GM21529 (cell line): ENCODE measurements around the gene PCDHGA4.
A peak's percentile ranks its signal among the peaks of the same experiment; 100 is the strongest.
"Not testable (repeated sequence)": the region's sequence is repeated elsewhere in the genome, so short reads cannot be mapped to it uniquely, and the experiment has no call there.

Source experiments
- ATAC-seq: cut with Tn5 transposase; IDR thresholded peaks from one replicate; pipeline ENCODE4 v1.9.1; 2021; ENCODE audit not compliant: unreplicated experiment

The PCDHGA4 gene

DNA sequence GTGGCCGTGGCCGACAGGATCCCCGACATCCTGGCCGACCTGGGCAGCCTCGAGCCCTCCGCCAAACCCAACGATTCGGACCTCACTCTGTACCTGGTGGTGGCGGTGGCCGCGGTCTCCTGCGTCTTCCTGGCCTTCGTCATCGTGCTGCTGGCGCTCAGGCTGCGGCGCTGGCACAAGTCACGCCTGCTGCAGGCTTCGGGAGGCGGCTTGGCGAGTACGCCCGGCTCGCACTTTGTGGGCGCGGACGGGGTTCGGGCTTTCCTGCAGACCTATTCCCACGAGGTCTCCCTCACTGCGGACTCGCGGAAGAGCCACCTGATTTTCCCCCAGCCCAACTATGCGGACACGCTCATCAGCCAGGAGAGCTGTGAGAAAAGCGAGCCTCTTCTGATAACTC is 8.8 kb upstream of the PCDHGA4 start:
- not testable (repeated sequence) for ATAC-seq

- ATAC-seq: peak; percentile 91
Observed at GRCh38 chr5:141349917-141350619, 4.8 kb upstream of the PCDHGA4 start, which contains the start of gene PCDHGB1. TSS of gene PCDHGB1 (plus strand) at chr5:141350099. CDS start at chr5:141350261, 162 bp downstream.

DNA sequence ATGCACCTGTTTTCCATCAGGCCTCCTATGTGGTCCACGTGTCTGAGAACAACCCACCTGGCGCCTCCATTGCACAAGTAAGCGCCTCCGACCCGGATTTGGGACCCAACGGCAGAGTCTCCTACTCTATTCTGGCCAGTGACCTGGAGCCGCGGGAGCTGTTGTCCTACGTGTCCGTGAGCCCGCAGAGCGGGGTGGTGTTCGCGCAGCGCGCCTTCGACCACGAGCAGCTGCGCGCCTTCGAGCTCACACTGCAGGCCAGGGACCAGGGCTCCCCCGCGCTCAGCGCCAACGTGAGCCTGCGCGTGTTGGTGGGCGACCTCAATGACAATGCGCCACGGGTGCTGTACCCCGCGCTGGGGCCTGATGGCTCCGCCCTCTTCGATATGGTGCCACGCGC is 3.2 kb upstream of the PCDHGA4 start:
- ATAC-seq: no peak

- ATAC-seq: no peak
Observed at GRCh38 chr5:141355641-141356040, 820 bp downstream of the PCDHGA4 start.

DNA sequence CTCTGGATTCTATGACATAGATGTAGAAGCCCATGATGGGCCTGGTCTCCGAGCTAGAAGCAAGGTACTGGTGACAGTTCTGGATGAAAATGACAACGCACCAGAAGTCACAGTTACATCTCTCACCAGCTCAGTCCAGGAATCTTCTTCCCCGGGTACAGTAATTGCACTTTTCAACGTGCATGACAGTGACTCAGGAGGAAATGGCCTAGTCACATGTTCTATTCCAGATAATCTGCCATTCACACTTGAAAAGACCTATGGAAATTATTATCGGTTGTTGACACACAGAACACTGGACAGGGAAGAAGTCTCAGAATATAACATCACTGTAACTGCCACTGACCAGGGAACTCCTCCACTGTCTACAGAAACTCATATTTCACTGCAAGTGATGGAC is 1.3 kb downstream of the PCDHGA4 start:
- ATAC-seq: no peak

DNA sequence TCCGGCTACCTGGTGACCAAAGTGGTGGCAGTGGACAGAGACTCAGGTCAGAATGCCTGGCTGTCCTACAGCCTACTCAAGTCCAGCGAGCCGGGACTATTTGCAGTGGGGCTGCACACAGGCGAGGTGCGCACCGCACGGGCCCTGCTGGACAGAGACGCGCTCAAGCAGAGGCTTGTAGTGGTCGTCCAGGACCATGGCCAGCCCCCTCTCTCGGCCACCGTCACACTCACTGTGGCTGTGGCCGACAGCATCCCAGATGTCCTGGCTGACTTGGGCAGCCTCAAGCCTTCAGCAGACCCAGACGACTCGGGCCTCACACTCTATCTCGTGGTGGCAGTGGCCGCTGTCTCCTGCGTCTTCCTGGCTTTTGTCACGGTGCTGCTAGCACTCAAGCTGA is 2.1 kb downstream of the PCDHGA4 start:
- no peak for ATAC-seq

DNA sequence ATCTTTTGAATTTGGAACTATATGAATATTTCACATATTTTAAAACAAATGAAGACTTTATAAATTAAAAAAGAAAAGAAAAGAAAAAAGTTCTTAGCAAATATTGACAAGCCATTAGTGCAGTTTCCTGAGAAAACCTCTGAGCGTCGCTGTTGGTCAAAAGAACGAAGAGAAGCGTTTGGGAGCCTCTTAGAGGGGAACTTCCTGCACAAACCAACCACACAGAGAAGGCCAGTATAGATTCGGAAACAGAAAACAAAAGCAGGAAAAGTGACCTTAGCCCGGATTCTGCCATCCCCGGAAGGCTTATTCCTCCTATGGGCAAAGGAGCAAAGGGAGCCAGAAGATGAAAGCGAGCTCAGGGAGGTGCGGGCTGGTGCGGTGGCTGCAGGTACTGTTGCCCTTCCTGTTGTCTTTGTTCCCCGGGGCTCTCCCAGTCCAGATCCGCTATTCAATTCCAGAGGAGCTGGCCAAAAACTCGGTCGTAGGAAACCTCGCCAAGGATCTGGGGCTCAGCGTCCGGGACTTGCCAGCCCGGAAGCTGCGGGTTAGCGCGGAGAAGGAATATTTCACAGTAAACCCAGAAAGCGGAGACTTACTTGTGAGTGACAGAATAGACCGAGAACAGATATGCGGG is 5.1 kb downstream of the PCDHGA4 start, which contains the start of gene PCDHGB2:
PCDHGB2 (plus strand) TSS at position 205 of the 637 bp plus-strand sequence; CDS start at position 347, 142 bp downstream.
- ATAC-seq: no peak

GRCh38 chr5:141360685-141361084 is 5.9 kb downstream of the PCDHGA4 start:
- ATAC-seq: no peak

GRCh38 chr5:141362719-141363118 is 7.9 kb downstream of the PCDHGA4 start:
- ATAC-seq: no peak

- no peak for ATAC-seq
Observed at GRCh38 chr5:141363952-141364660, 9.3 kb downstream of the PCDHGA4 start, which contains the start of gene PCDHGA5. TSS of gene PCDHGA5 (plus strand) at chr5:141364162. CDS start at chr5:141364331, 169 bp downstream.

DNA sequence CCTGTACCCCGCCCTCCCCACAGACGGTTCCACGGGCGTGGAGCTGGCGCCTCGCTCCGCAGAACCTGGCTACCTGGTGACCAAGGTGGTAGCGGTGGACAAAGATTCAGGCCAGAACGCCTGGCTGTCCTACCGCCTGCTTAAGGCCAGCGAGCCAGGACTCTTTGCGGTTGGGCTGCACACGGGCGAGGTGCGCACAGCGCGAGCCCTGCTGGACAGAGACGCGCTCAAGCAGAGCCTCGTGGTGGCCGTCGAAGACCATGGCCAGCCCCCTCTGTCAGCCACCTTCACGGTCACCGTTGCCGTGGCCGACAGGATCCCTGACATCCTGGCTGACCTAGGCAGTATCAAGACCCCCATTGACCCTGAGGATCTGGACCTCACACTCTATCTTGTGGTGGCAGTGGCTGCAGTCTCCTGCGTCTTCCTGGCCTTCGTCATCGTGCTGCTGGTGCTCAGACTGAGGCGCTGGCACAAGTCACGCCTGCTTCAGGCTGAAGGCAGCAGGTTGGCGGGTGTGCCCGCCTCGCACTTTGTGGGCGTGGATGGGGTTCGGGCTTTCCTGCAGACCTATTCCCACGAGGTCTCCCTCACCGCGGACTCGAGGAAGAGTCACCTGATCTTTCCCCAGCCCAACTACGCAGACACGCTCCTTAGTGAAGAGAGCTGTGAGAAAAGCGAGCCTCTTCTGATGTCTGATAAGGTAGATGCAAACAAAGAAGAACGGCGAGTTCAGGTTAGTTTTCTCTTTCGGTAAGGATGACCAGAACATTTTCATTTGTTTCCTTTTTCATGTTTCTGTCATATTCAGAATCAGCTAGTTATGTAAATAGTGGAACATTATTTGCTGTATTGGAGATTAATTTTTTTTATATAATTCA is 11.4 kb downstream of the PCDHGA4 start:
- ATAC-seq: no peak

DNA sequence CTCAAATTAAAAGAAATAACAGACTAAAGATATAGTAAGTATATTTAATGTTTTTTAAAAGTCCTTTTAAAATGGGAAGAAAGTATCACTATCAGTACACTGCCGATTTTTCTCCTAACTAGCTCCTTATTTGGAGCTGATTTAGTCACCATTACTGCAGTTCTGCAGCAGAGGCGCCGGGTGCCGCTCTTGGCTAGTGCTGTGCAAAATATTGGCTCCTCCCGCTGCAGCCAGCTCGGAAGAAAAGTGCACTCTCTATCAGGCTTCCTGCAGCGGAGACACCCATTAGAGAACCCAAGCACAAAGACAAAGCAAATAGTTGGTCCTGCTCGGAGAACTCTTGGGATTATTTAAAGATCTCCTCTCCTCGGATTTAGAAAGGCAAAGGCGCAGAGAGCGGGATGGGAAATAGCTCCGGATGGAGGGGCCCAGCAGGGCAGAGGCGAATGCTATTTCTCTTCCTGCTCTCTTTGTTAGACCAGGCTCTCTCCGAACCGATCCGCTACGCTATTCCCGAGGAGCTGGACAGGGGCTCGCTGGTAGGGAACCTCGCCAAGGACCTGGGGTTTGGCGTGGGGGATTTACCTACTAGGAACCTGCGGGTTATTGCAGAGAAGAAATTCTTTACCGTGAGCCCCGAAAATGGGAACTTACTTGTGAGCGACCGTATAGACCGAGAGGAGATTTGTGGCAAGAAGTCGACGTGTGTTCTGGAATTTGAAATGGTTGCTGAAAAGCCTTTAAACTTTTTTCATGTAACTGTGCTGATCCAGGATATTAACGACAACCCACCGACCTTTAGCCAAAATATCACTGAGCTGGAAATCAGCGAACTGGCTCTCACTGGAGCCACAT is 15.4 kb downstream of the PCDHGA4 start, which contains the start of gene PCDHGB3:
PCDHGB3 (plus strand) TSS at position 249 of the 855 bp plus-strand sequence; CDS start at position 402, 153 bp downstream.
- peak; percentile 99 for ATAC-seq

DNA sequence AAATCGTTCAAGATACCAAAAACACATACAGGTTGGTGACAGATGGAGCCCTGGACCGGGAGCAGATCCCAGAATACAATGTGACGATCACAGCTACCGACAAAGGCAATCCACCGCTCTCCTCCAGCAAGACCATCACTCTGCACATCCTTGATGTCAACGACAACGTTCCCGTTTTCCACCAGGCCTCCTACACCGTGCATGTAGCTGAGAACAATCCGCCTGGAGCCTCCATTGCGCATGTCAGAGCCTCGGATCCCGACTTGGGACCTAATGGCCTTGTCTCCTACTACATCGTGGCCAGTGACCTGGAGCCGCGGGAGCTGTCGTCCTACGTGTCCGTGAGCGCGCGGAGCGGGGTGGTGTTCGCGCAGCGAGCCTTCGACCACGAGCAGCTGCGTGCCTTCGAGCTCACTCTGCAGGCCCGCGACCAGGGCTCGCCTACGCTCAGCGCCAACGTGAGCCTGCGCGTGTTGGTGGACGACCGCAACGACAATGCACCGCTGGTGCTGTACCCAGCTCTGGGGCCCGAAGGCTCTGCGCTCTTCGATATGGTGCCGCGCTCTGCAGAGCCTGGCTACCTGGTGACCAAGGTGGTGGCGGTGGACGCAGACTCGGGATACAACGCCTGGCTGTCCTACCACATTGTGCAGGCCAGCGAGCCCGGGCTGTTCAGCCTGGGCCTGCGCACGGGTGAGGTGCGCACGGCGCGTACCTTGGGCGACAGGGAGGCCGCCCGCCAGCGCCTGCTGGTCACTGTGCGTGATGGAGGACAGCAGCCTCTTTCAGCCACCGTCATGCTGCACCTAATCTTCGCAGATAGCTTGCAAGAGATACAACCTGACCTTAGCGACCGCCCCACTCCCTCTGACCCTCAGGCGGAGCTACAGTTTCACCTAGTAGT is 17.0 kb downstream of the PCDHGA4 start:
- no peak for ATAC-seq

DNA sequence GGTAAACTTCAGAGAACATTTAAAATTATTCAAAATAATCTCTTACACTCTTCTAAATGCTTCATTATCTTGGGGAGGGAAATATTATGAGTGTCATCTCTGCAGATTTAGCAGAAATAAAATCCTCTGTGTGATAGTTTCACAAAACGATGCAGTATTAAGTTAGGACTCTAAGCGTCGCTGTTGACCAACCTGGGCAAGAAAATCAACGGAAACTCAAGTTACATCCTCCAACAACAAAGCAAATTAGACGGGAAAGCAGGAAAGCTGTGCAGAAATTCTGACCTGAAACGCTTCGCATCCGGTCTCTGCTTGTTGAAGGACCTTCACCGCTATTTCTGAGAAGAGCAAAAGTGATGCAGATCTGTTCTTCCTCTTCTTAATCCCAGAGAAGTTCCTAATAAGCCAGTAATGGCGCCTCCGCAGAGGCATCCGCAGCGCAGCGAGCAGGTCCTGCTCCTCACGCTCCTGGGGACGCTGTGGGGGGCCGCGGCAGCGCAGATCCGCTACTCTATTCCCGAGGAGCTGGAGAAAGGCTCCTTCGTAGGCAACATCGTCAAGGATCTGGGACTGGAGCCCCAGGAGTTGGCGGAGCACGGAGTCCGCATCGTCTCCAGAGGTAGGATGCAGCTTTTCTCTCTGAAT is 19.0 kb downstream of the PCDHGA4 start, which contains the start of gene PCDHGA6:
PCDHGA6 (plus strand) TSS at position 219 of the 645 bp plus-strand sequence; CDS start at position 412, 193 bp downstream.
- ATAC-seq: no peak

GRCh38 chr5:141374627-141375026 is 19.8 kb downstream of the PCDHGA4 start:
- no peak for ATAC-seq

- ATAC-seq: not testable (repeated sequence)
Observed at GRCh38 chr5:141375444-141376155, 20.8 kb downstream of the PCDHGA4 start.
